HG03280 (cell line): ENCODE measurements around the gene RAB27B.
"Not testable (repeated sequence)": the region's sequence is repeated elsewhere in the genome, so short reads cannot be mapped to it uniquely, and the experiment has no call there.

Experiments
- ATAC-seq: cut with Tn5 transposase; IDR thresholded peaks from one replicate; pipeline ENCODE4 v1.9.1; 2021; ENCODE audit warnings: mild to moderate bottlenecking, moderate library complexity; ENCODE audit not compliant: unreplicated experiment

Gene RAB27B

GRCh38 chr18:54813977-54814565 lies 14.2 kb upstream of the RAB27B start:
- ATAC-seq, result no peak

GRCh38 chr18:54815086-54815485 lies 13.2 kb upstream of the RAB27B start:
- no peak for ATAC-seq

- ATAC-seq, result not testable (repeated sequence)
Observed at GRCh38 chr18:54820785-54821275, 7.4 kb upstream of the RAB27B start.

- ATAC-seq, result no peak
Observed at GRCh38 chr18:54822872-54823845, 5.1 kb upstream of the RAB27B start.

GRCh38 chr18:54824761-54825160 lies 3.5 kb upstream of the RAB27B start:
- no peak for ATAC-seq

GRCh38 chr18:54825601-54826344 lies 2.5 kb upstream of the RAB27B start:
- no peak for ATAC-seq

GRCh38 chr18:54828986-54829385 lies 709 bp downstream of the RAB27B start:
- ATAC-seq, result no peak

- no peak for ATAC-seq
Observed at GRCh38 chr18:54829856-54830255, 1.6 kb downstream of the RAB27B start.

GRCh38 chr18:54830260-54830659 lies 2.0 kb downstream of the RAB27B start:
- no peak for ATAC-seq

GRCh38 chr18:54830866-54831265 lies 2.6 kb downstream of the RAB27B start:
- no peak for ATAC-seq

- no peak for ATAC-seq
Observed at GRCh38 chr18:54835944-54836343, 7.7 kb downstream of the RAB27B start.

GRCh38 chr18:54843314-54843713 lies 15.0 kb downstream of the RAB27B start:
- ATAC-seq, result no peak

GRCh38 chr18:54845787-54846186 lies 17.5 kb downstream of the RAB27B start:
- no peak for ATAC-seq

- no peak for ATAC-seq
Observed at GRCh38 chr18:54848121-54848520, 19.8 kb downstream of the RAB27B start.

- ATAC-seq, result no peak
Observed at GRCh38 chr18:54849683-54850082, 21.4 kb downstream of the RAB27B start.

GRCh38 chr18:54850598-54850997 lies 22.3 kb downstream of the RAB27B start:
- no peak for ATAC-seq

- no peak for ATAC-seq
Observed at GRCh38 chr18:54852780-54853675, 24.8 kb downstream of the RAB27B start.

GRCh38 chr18:54855050-54855449 lies 26.8 kb downstream of the RAB27B start:
- not testable (repeated sequence) for ATAC-seq

- ATAC-seq, result no peak
Observed at GRCh38 chr18:54856105-54856646, 27.9 kb downstream of the RAB27B start.

- ATAC-seq, result no peak
Observed at GRCh38 chr18:54857499-54857898, 29.2 kb downstream of the RAB27B start.
